Endometrium (tissue), 2 donors: ENCODE data around the gene EIF4G2.
"Not testable (repeated sequence)": the region's sequence is repeated elsewhere in the genome, so short reads cannot be mapped to it uniquely, and the experiment has no call there.

Experiments
- FAIRE-seq: peaks from 2 replicates; lab custom pipeline; 2012; peaks lifted over from hg19 to GRCh38; lab: Jason Lieb, UNC
- donor health status: control.
- donor health status: control.

EIF4G2 gene

GRCh38 chr11:10808553-10809372 is at the start of gene EIF4G2:
EIF4G2 (minus strand) TSS chr11:10808926.
- FAIRE-seq = peak; percentile 97

- peak; percentile 76 for FAIRE-seq
These were observed 49.1 kb upstream of the EIF4G2 start, which contains the start of gene ZBED5 for GRCh38 chr11:10857709-10858438. ZBED5 (minus strand) TSS chr11:10858053; CDS start chr11:10854945, 3,108 bp downstream.

GRCh38 chr11:10857459-10857708 is 48.7 kb upstream of the EIF4G2 start:
- FAIRE-seq = no peak

GRCh38 chr11:10856689-10857458 is 48.1 kb upstream of the EIF4G2 start:
- no peak for FAIRE-seq

GRCh38 chr11:10855295-10855694 is 46.6 kb upstream of the EIF4G2 start:
- no peak for FAIRE-seq

- no peak for FAIRE-seq
These were observed 39.5 kb upstream of the EIF4G2 start for GRCh38 chr11:10847960-10848860.

GRCh38 chr11:10846660-10847059 is 37.9 kb upstream of the EIF4G2 start:
- FAIRE-seq = no peak

GRCh38 chr11:10845589-10845988 is 36.9 kb upstream of the EIF4G2 start:
- FAIRE-seq = no peak

GRCh38 chr11:10844796-10845195 is 36.1 kb upstream of the EIF4G2 start:
- FAIRE-seq = no peak

GRCh38 chr11:10844356-10844755 is 35.6 kb upstream of the EIF4G2 start:
- no peak for FAIRE-seq

- no peak for FAIRE-seq
These were observed 30.2 kb upstream of the EIF4G2 start for GRCh38 chr11:10838881-10839280.

- FAIRE-seq = no peak
These were observed 29.4 kb upstream of the EIF4G2 start for GRCh38 chr11:10838083-10838482.

- not testable (repeated sequence) for FAIRE-seq
These were observed 28.2 kb upstream of the EIF4G2 start for GRCh38 chr11:10836884-10837283.

- FAIRE-seq = no peak
These were observed 20.4 kb upstream of the EIF4G2 start for GRCh38 chr11:10829139-10829538.

- FAIRE-seq = no peak
These were observed 19.7 kb upstream of the EIF4G2 start for GRCh38 chr11:10828402-10828801.

GRCh38 chr11:10824888-10825287 is 16.2 kb upstream of the EIF4G2 start:
- no peak for FAIRE-seq

- no peak for FAIRE-seq
These were observed 14.4 kb upstream of the EIF4G2 start for GRCh38 chr11:10823152-10823579.

GRCh38 chr11:10822491-10822890 is 13.8 kb upstream of the EIF4G2 start:
- FAIRE-seq = not testable (repeated sequence)

GRCh38 chr11:10818594-10818993 is 9.9 kb upstream of the EIF4G2 start:
- no peak for FAIRE-seq

GRCh38 chr11:10813945-10814344 is 5.2 kb upstream of the EIF4G2 start:
- no peak for FAIRE-seq

- no peak for FAIRE-seq
These were observed 841 bp upstream of the EIF4G2 start for GRCh38 chr11:10809373-10810160.
